Suprapubic skin (tissue), 4 donors: ENCODE results near the gene XPNPEP2.

Experiments
- CTCF ChIP-seq, 2 donors: fragments of 200-600 bp in 1 of 2; fragments of 450-650 bp in 1 of 2; sonication (generic) in 1 of 2; IDR thresholded peaks; one replicate each; pipeline ENCODE4 v1.5.1; 2016 to 2019; ENCODE audit warnings: antibody characterized with exemption in 2 of 2, mild to moderate bottlenecking in 1 of 2, moderate library complexity in 1 of 2
- POLR2A ChIP-seq, 2 donors: fragments of 450-650 bp; IDR thresholded peaks; one replicate each; pipeline ENCODE4 v1.6.1; 2017; ENCODE audit warnings: antibody characterized with exemption in 2 of 2, mild to moderate bottlenecking in 2 of 2, moderate library complexity in 2 of 2
- POLR2AphosphoS5 ChIP-seq, 3 donors: sonication (generic); formaldehyde crosslinking; IDR thresholded peaks; one replicate each; pipeline ENCODE4 v1.6.1; 2017; ENCODE audit warnings: antibody characterized with exemption in 3 of 3

GRCh38 chrX:129719268-129719667, 19.5 kb upstream of the XPNPEP2 start:
- no peak for TF ChIP-seq CTCF (IDR thresholded peaks at IDR 0.05)
- no peak for TF ChIP-seq POLR2AphosphoS5 (IDR thresholded peaks at IDR 0.05)
- TF ChIP-seq POLR2A (IDR thresholded peaks at IDR 0.05), result no peak
